HL-60 (cell line): ENCODE results near the gene DECR2.

Experiments used
- DNase-seq, 2 experiments: peaks; one replicate each; pipeline ENCODE4 v3.0.0-alpha.2; 2010 to 2020; ENCODE audit warnings: low read depth in 1 of 2, low spot score in 1 of 2
- H3K27ac ChIP-seq: fragments of 250-450 bp; sonication (Bioruptor Pico); replicated peaks from 2 replicates; pipeline ENCODE4 v1.5.1; 2020; ENCODE audit warnings: mild to moderate bottlenecking, moderate library complexity
- H3K27me3 ChIP-seq: fragments of 250-450 bp; sonication (Bioruptor Pico); 2 replicates; pipeline ENCODE4 v1.5.1; 2021; ENCODE audit warnings: mild to moderate bottlenecking, moderate library complexity; ENCODE audit not compliant: insufficient read depth, poor library complexity, severe bottlenecking
- H3K4me3 ChIP-seq: replicated peaks from 2 replicates; pipeline ENCODE4 v1.5.1; 2011; ENCODE audit warnings: mild to moderate bottlenecking, control low read depth, low read length; ENCODE audit not compliant: insufficient read depth
- GABPA ChIP-seq: IDR thresholded peaks from 2 replicates; pipeline ENCODE4 v1.6.1; 2012; ENCODE audit warnings: low read depth
- POLR2AphosphoS5 ChIP-seq: IDR thresholded peaks from 2 replicates; pipeline ENCODE4 v1.6.1; 2012; ENCODE audit warnings: low read depth
- SPI1 ChIP-seq: IDR thresholded peaks from 2 replicates; pipeline ENCODE4 v1.6.1; 2012; ENCODE audit warnings: low read depth, mild to moderate bottlenecking, borderline replicate concordance
- TF ChIP-seq, protein P1 (sequence below): IDR thresholded peaks from 2 replicates; pipeline ENCODE4 v1.6.1; 2012; ENCODE audit warnings: low read depth; ENCODE audit not compliant: insufficient replicate concordance
- TF ChIP-seq, protein P2 (sequence below): IDR thresholded peaks from one replicate; pipeline ENCODE4 v1.5.1; 2011; ENCODE audit warnings: low read length, control low read depth, inconsistent platforms; ENCODE audit not compliant: insufficient read depth

Gene DECR2

DNA sequence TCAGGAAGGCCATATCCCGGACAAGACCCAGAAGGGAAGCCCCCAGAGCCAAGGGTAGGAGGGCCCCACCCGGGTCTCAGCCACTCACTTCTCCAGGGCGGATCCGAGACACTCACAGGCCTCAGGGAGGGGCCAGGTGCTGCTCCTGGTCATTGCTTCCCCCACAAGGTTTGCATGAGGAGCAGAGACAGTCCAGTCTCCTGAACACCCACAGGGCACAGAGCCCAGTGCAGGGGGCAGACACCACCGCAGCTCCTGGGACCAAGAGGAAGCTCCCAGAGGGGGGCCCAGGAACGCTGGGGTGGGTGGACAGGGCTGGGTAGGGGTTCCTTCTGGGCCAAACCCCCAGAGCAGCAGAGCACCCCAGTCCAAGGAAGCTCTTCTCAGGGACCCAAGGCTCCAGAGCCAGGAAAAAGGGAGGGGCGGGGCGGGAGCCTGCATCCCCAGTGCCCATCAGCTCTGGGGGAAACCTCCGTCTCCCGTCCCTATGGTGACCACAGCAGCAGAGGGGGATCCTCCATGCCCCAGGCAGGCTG, 30.6 kb upstream of the DECR2 start:
- H3K27me3 ChIP-seq: no peaks in the 10 kb centered on the region
- H3K27ac ChIP-seq: peak overlapping the region; percentile 50
- no peak for DNase-seq
- TF ChIP-seq POLR2AphosphoS5 (no peak), GABPA (no peak), SPI1 (no peak)
- TF ChIP-seq, protein P1, sequence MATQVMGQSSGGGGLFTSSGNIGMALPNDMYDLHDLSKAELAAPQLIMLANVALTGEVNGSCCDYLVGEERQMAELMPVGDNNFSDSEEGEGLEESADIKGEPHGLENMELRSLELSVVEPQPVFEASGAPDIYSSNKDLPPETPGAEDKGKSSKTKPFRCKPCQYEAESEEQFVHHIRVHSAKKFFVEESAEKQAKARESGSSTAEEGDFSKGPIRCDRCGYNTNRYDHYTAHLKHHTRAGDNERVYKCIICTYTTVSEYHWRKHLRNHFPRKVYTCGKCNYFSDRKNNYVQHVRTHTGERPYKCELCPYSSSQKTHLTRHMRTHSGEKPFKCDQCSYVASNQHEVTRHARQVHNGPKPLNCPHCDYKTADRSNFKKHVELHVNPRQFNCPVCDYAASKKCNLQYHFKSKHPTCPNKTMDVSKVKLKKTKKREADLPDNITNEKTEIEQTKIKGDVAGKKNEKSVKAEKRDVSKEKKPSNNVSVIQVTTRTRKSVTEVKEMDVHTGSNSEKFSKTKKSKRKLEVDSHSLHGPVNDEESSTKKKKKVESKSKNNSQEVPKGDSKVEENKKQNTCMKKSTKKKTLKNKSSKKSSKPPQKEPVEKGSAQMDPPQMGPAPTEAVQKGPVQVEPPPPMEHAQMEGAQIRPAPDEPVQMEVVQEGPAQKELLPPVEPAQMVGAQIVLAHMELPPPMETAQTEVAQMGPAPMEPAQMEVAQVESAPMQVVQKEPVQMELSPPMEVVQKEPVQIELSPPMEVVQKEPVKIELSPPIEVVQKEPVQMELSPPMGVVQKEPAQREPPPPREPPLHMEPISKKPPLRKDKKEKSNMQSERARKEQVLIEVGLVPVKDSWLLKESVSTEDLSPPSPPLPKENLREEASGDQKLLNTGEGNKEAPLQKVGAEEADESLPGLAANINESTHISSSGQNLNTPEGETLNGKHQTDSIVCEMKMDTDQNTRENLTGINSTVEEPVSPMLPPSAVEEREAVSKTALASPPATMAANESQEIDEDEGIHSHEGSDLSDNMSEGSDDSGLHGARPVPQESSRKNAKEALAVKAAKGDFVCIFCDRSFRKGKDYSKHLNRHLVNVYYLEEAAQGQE: no peak
- TF ChIP-seq, protein P2, sequence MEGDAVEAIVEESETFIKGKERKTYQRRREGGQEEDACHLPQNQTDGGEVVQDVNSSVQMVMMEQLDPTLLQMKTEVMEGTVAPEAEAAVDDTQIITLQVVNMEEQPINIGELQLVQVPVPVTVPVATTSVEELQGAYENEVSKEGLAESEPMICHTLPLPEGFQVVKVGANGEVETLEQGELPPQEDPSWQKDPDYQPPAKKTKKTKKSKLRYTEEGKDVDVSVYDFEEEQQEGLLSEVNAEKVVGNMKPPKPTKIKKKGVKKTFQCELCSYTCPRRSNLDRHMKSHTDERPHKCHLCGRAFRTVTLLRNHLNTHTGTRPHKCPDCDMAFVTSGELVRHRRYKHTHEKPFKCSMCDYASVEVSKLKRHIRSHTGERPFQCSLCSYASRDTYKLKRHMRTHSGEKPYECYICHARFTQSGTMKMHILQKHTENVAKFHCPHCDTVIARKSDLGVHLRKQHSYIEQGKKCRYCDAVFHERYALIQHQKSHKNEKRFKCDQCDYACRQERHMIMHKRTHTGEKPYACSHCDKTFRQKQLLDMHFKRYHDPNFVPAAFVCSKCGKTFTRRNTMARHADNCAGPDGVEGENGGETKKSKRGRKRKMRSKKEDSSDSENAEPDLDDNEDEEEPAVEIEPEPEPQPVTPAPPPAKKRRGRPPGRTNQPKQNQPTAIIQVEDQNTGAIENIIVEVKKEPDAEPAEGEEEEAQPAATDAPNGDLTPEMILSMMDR: no peak
- H3K4me3 ChIP-seq: no peak overlapping the region

DNA sequence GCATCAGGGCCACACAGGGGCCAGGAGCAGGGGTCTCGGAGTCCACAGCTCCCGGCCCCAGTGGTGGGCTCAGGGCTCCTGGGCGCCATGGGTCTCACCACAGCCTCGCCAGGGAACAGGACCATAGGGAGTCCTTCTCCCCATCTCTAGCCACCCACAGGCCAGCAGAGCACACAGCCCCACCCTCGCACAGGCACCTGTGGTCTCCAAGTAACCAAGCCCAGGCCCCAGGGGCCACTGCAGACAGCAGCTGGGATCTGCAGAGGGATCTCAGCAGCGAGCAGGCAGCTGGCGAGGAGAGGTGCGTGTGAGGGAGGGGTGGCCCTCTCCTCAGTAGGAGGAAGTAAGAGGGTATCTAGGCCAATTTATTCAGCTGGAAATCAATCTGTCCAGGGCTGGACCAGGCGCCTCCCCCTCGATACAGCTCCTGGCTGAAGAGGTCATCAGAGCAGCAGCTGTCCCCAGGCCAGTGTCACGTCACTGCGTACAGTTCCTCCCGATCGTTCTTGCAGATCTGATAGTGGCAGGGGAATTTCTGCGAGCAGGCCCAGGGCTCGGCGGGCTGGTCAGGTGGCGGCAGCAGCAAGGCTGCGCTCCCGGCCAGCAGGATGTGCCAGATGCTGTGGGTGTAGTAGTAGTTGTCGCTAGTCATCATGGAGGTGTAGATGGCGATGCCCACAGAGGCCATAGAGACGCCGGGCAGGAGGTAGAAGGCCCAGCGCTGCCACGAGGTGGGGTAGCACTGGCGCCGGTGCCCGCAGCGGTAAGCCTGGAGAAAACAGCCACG, 30.0 kb upstream of the DECR2 start:
- TF ChIP-seq POLR2AphosphoS5: no peak
- TF ChIP-seq SPI1: no peak
- TF ChIP-seq, protein P1: no peak
- TF ChIP-seq, protein P2: no peak
- no peak for TF ChIP-seq GABPA
- no peak for DNase-seq
- H3K27ac ChIP-seq: no peak overlapping the region
- H3K4me3 ChIP-seq: no peak overlapping the region
- H3K27me3 ChIP-seq: no peaks in the 10 kb centered on the region

DNA sequence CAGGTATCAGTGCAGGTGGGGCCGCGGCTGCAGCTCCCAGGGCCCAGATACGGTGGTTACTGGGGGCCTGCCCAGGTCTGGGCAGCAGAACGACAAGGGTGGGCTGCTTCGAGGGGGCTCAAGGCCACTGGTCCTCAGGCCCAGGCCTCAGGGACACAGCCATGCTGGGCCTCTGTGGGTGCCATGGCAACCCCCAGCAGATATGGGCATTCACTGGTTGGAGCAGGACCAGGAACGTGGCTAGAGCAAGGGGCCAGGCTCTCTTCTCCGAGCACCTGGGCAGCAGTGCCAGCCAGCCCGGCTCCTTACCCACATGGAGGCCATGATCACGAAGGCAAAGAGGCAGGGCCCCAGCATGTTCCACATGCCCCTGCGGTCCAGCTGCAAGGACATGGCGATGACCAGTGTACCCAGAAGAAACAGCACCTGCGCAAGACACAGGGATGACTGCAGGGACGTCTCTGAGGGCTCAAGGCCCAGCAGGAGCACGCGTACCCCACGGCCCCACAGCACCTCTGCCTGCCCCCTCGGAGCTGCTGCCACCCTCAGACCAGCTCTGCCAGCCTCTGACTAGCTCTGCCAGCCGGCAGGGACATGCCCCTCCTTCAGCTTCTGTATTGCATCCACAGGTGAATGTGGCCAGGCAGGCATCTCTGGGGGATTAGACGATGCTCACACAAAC, 29.2 kb upstream of the DECR2 start:
- Histone ChIP-seq H3K4me3 (no peak overlapping the region), H3K27ac (no peak overlapping the region)

More for the DNA sequence above, 29.2 kb upstream of the DECR2 start:
- TF ChIP-seq POLR2AphosphoS5 (no peak), SPI1 (no peak), GABPA (no peak)
- TF ChIP-seq, protein P1: no peak
- TF ChIP-seq, protein P2: no peak
- no peaks in the 10 kb centered on the region for H3K27me3 ChIP-seq
- no peak for DNase-seq
